CD4-positive, alpha-beta memory T cell (primary cell): ENCODE data around the gene ZNF195. TPM values are rescaled to one million over a fixed set of nuclear protein-coding genes. Genes with fewer than 3 reads are reported as not detected.
A peak's percentile ranks its signal among the peaks of the same experiment; 100 is the strongest.
"Not testable (repeated sequence)": the region's sequence is repeated elsewhere in the genome, so short reads cannot be mapped to it uniquely, and the experiment has no call there.

ENCODE experiments used
- CTCF ChIA-PET: fragments of 350-600 bp; sonication (Branson Sonifier 250); formaldehyde crosslinking; loops from one replicate; lab custom pipeline; 2021; ENCODE audit warnings: inconsistent platforms; ENCODE audit not compliant: partially characterized antibody; lab: Charles Lee
- POLR2A ChIA-PET: fragments of 350-600 bp; sonication (Branson Sonifier 250); formaldehyde crosslinking; loops from one replicate; lab custom pipeline; 2021; ENCODE audit not compliant: partially characterized antibody; lab: Charles Lee
- DNase-seq, 5 donors: peaks; one replicate each; pipeline versions ENCODE4 v3.0.0 to v3.0.0-alpha.2; 2020 to 2022; ENCODE audit warnings: mixed read lengths in 1 of 5
- H3K27ac ChIP-seq: one replicate; pipeline ENCODE4 v1.7.0; 2013; ENCODE audit warnings: low read depth, low read length
- H3K27me3 ChIP-seq: 2 replicates; pipeline ENCODE4 v1.7.0; 2013; ENCODE audit warnings: mild to moderate bottlenecking, low read length, moderate library complexity; ENCODE audit not compliant: insufficient read depth
- H3K36me3 ChIP-seq: 2 replicates; pipeline ENCODE4 v1.7.0; 2013; ENCODE audit warnings: mild to moderate bottlenecking, low read length, moderate library complexity; ENCODE audit not compliant: insufficient read depth
- H3K4me1 ChIP-seq: 2 replicates; pipeline ENCODE4 v1.7.0; 2013; ENCODE audit warnings: mild to moderate bottlenecking, low read length, moderate library complexity; ENCODE audit not compliant: insufficient read depth
- H3K4me3 ChIP-seq, 2 donors: one replicate each; pipeline ENCODE4 v1.7.0; 2013; ENCODE audit warnings: low read length in 2 of 2, mild to moderate bottlenecking in 1 of 2
- H3K9me3 ChIP-seq, 2 donors: one replicate each; pipeline ENCODE4 v1.7.0; 2013; ENCODE audit warnings: low read length in 2 of 2, control low read depth in 1 of 2; ENCODE audit not compliant: control insufficient read depth in 1 of 2
- H3K27ac Mint-ChIP-seq, 7 donors: one replicate each; pipeline ENCODE4 v1.8.0; 2020 to 2021; ENCODE audit warnings: mixed read lengths in 7 of 7, mild to moderate bottlenecking in 6 of 7, inconsistent platforms in 3 of 7, moderate library complexity in 3 of 7
- H3K27me3 Mint-ChIP-seq, 2 donors: one replicate each; pipeline ENCODE4 v1.8.0; 2020 to 2021; ENCODE audit warnings: mixed read lengths in 2 of 2
- H3K36me3 Mint-ChIP-seq, 2 donors: one replicate each; pipeline ENCODE4 v1.8.0; 2020 to 2021; ENCODE audit warnings: mixed read lengths in 2 of 2, inconsistent platforms in 1 of 2, mild to moderate bottlenecking in 1 of 2
- H3K4me1 Mint-ChIP-seq, 4 donors: one replicate each; pipeline ENCODE4 v1.8.0; 2020 to 2021; ENCODE audit warnings: mixed read lengths in 4 of 4, mild to moderate bottlenecking in 1 of 4
- H3K4me3 Mint-ChIP-seq, 8 donors: one replicate each; pipeline ENCODE4 v1.8.0; 2020 to 2021; ENCODE audit warnings: mixed read lengths in 8 of 8, mild to moderate bottlenecking in 7 of 8, moderate library complexity in 6 of 8, inconsistent platforms in 3 of 8
- H3K9me3 Mint-ChIP-seq, 8 donors: one replicate each; pipeline ENCODE4 v1.8.0; 2020 to 2021; ENCODE audit warnings: mixed read lengths in 8 of 8, mild to moderate bottlenecking in 5 of 8, inconsistent platforms in 3 of 8, moderate library complexity in 1 of 8
- intact Hi-C: fragments of 100-400 bp; cut with micrococcal nuclease; formaldehyde crosslinking; loops from one replicate; pipeline ENCODE4 v1.15.1; 2023
- polyA plus RNA-seq, 2 donors: library from polyadenylated mRNA; unstranded; fragments of 300-500 nt; fragmentation: Illumina TruSeq; gene quantifications; one replicate each; pipeline ENCODE4 v1.2.3, GENCODE V29; 2021
- total RNA-seq, 2 experiments: library from RNA; stranded (reverse); gene quantifications; one replicate each; pipeline ENCODE4 v1.2.3, GENCODE V29; 2021

The ZNF195 gene
- total and polyA plus RNA-seq, 4 experiments from 2014 or later = 22.4 to 37.1 (median 31.3) TPM

GRCh38 chr11:3408722-3409121 lies 29.8 kb upstream of the ZNF195 start:
- H3K9me3 Mint-ChIP-seq, H3K9me3 ChIP-seq, H3K36me3 ChIP-seq, H3K4me1 ChIP-seq, H3K4me3 ChIP-seq, POLR2A ChIA-PET, intact Hi-C loops, H3K27me3 ChIP-seq, H3K4me1 Mint-ChIP-seq, H3K27me3 Mint-ChIP-seq, H3K36me3 Mint-ChIP-seq, H3K27ac ChIP-seq, H3K27ac Mint-ChIP-seq: not testable (repeated sequence)
- H3K4me3 Mint-ChIP-seq = peak overlapping the region in 1 of 8 donors; percentile 11
- CTCF ChIA-PET = interaction anchor here (0.8 to 5.1 kb wide), 13 partner anchors 9 to 318 kb away, joined by 3 to 57 read pairs (median 5); partner anchors contain the start of gene ZNF195
- DNase-seq = peak; percentile 69 to 75 (median 72)

- CTCF ChIA-PET = interaction anchor here (0.8 to 5.1 kb wide), 13 partner anchors 8 to 317 kb away, joined by 3 to 57 read pairs (median 5); partner anchors contain the start of gene ZNF195
- H3K4me1 ChIP-seq, H3K4me1 Mint-ChIP-seq, H3K27ac ChIP-seq, H3K4me3 Mint-ChIP-seq, H3K27me3 Mint-ChIP-seq, H3K9me3 Mint-ChIP-seq, H3K36me3 ChIP-seq, DNase-seq, intact Hi-C loops, H3K27me3 ChIP-seq, H3K36me3 Mint-ChIP-seq, POLR2A ChIA-PET, H3K9me3 ChIP-seq, H3K27ac Mint-ChIP-seq, H3K4me3 ChIP-seq: not testable (repeated sequence)
These were observed 29.2 kb upstream of the ZNF195 start for GRCh38 chr11:3408058-3408605.

GRCh38 chr11:3406937-3407336 lies 28.0 kb upstream of the ZNF195 start:
- H3K4me3 Mint-ChIP-seq, H3K9me3 ChIP-seq, H3K4me1 Mint-ChIP-seq, H3K27me3 ChIP-seq, H3K4me3 ChIP-seq, H3K36me3 ChIP-seq, POLR2A ChIA-PET, H3K36me3 Mint-ChIP-seq, H3K27ac ChIP-seq, DNase-seq, H3K27me3 Mint-ChIP-seq, H3K4me1 ChIP-seq, H3K27ac Mint-ChIP-seq, intact Hi-C loops, H3K9me3 Mint-ChIP-seq: not testable (repeated sequence)
- CTCF ChIA-PET = interaction anchor here (2.8 to 5.1 kb wide), 2 partner anchors 58 to 66 kb away, joined by 11 to 57 read pairs; no protein-coding TSS in a partner anchor

- H3K9me3 Mint-ChIP-seq, DNase-seq, intact Hi-C loops, H3K27me3 Mint-ChIP-seq, H3K9me3 ChIP-seq, POLR2A ChIA-PET, H3K36me3 Mint-ChIP-seq, H3K4me3 Mint-ChIP-seq, H3K4me1 ChIP-seq, H3K4me1 Mint-ChIP-seq, H3K36me3 ChIP-seq, H3K27ac Mint-ChIP-seq, H3K27ac ChIP-seq, H3K27me3 ChIP-seq, H3K4me3 ChIP-seq: not testable (repeated sequence)
- CTCF ChIA-PET = interaction anchor here (0.6 to 5.1 kb wide), 3 partner anchors 57 to 1779 kb away, joined by 3 to 57 read pairs (median 11); no protein-coding TSS in a partner anchor
These were observed 27.4 kb upstream of the ZNF195 start for GRCh38 chr11:3406223-3406875.

- intact Hi-C loops, H3K4me1 ChIP-seq, H3K27ac ChIP-seq, CTCF ChIA-PET, H3K36me3 Mint-ChIP-seq, H3K36me3 ChIP-seq, DNase-seq, POLR2A ChIA-PET, H3K4me3 Mint-ChIP-seq, H3K27me3 Mint-ChIP-seq, H3K9me3 ChIP-seq, H3K4me1 Mint-ChIP-seq, H3K9me3 Mint-ChIP-seq, H3K27ac Mint-ChIP-seq, H3K4me3 ChIP-seq, H3K27me3 ChIP-seq: not testable (repeated sequence)
These were observed 25.4 kb upstream of the ZNF195 start for GRCh38 chr11:3404076-3404925.

GRCh38 chr11:3402861-3403250 lies 23.9 kb upstream of the ZNF195 start:
- H3K36me3 ChIP-seq, H3K4me1 Mint-ChIP-seq, H3K4me3 Mint-ChIP-seq, CTCF ChIA-PET, DNase-seq, H3K27ac ChIP-seq, POLR2A ChIA-PET, H3K36me3 Mint-ChIP-seq, H3K27ac Mint-ChIP-seq, H3K9me3 ChIP-seq, H3K9me3 Mint-ChIP-seq, H3K4me3 ChIP-seq, intact Hi-C loops, H3K4me1 ChIP-seq, H3K27me3 ChIP-seq, H3K27me3 Mint-ChIP-seq: not testable (repeated sequence)

- H3K27ac ChIP-seq, H3K27me3 ChIP-seq, H3K4me3 Mint-ChIP-seq, H3K27ac Mint-ChIP-seq, H3K27me3 Mint-ChIP-seq, POLR2A ChIA-PET, H3K36me3 ChIP-seq, H3K4me1 Mint-ChIP-seq, H3K4me1 ChIP-seq, intact Hi-C loops, CTCF ChIA-PET, H3K9me3 Mint-ChIP-seq, DNase-seq, H3K36me3 Mint-ChIP-seq, H3K4me3 ChIP-seq, H3K9me3 ChIP-seq: not testable (repeated sequence)
These were observed 23.4 kb upstream of the ZNF195 start for GRCh38 chr11:3402181-3402860.
